HCT116 (cell line): ENCODE results near the gene CAMK1D. TPM values are rescaled to one million over a fixed set of nuclear protein-coding genes. Genes with fewer than 3 reads are reported as not detected.

Source experiments
- ATAC-seq: fragments of 200-7000 bp; cut with Tn5 transposase; 2 replicates; pipeline ENCODE4 v1.9.1; 2020; ENCODE audit warnings: mild to moderate bottlenecking, moderate library complexity
- BruUV-seq: library from RNA; stranded (reverse); fragments of 400-500 nt; replicated peaks from 2 replicates; lab custom pipeline; 2021; lab: Mats Ljungman, UMichigan
- CTCF ChIA-PET: fragments of 300-600 bp; sonication (Branson Sonifier 250); formaldehyde crosslinking; loops from one replicate; lab custom pipeline; 2021; ENCODE audit warnings: antibody characterized with exemption; lab: Charles Lee
- POLR2A ChIA-PET: fragments of 300-600, 350-600 bp; sonication (Branson Sonifier 250); formaldehyde crosslinking; loops from one replicate; lab custom pipeline; 2021; ENCODE audit warnings: antibody characterized with exemption; lab: Charles Lee
- RAD21 ChIA-PET, 2 experiments: fragments of 300-600 bp; sonication (Branson Sonifier 250); formaldehyde crosslinking; loops; one replicate each; lab custom pipeline; 2023; ENCODE audit warnings: low total read pairs in 2 of 2; ENCODE audit not compliant: uncharacterized antibody in 2 of 2, unreplicated experiment in 2 of 2, low non-redundant PET in 1 of 2; lab: Charles Lee
- DNase-seq: peaks from one replicate; pipeline ENCODE4 v3.0.0-alpha.2; 2010; ENCODE audit warnings: low read depth, low spot score
- H2AFZ ChIP-seq: fragments of 200-600 bp; shearing (Covaris generic), sonication (generic); 2 replicates; pipeline ENCODE4 v1.6.1; 2017; ENCODE audit warnings: low read depth, mixed run types, mixed read lengths, antibody characterized with exemption, low read length; ENCODE audit not compliant: poor library complexity, severe bottlenecking
- H3K27ac ChIP-seq: 2 replicates; pipeline ENCODE4 v1.5.1; 2012; ENCODE audit warnings: low read depth, low read length
- H3K27me3 ChIP-seq: fragments of 200-600 bp; sonication (generic); 2 replicates; pipeline ENCODE4 v1.6.1; 2016; ENCODE audit warnings: mixed run types, low read length, mixed read lengths; ENCODE audit not compliant: insufficient read depth
- H3K36me3 ChIP-seq, 2 experiments: fragments of 200-500 bp in 1 of 2; fragments of 200-600 bp in 1 of 2; sonication (Bioruptor generic) in 1 of 2; sonication (generic) in 1 of 2; 2 replicates each; pipeline versions ENCODE4 v1.5.1 to v1.6.1; 2014 to 2016; ENCODE audit warnings: low read length in 2 of 2, inconsistent platforms in 1 of 2, mixed read lengths in 1 of 2, mixed run types in 1 of 2; ENCODE audit not compliant: insufficient read depth in 2 of 2, control insufficient read depth in 1 of 2
- H3K4me1 ChIP-seq, 2 experiments: fragments of 200-600 bp in 1 of 2; sonication (generic) in 1 of 2; 2 replicates each; pipeline versions ENCODE4 v1.5.1 to v1.6.1; 2012 to 2017; ENCODE audit warnings: low read length in 2 of 2, inconsistent platforms in 1 of 2, mild to moderate bottlenecking in 1 of 2, mixed read lengths in 1 of 2, mixed run types in 1 of 2, moderate library complexity in 1 of 2; ENCODE audit not compliant: insufficient read depth in 2 of 2, control insufficient read depth in 1 of 2
- H3K4me2 ChIP-seq: fragments of 200-600 bp; sonication (generic); 2 replicates; pipeline ENCODE4 v1.6.1; 2017; ENCODE audit warnings: mixed run types, low read length, mixed read lengths
- H3K4me3 ChIP-seq, 2 experiments: fragments of 200-600 bp in 1 of 2; sonication (generic) in 1 of 2; replicated peaks in 1 of 2; 2 replicates each; pipeline ENCODE4 v1.5.1; 2011 to 2016; ENCODE audit warnings: low read length in 2 of 2, control low read depth in 1 of 2, low read depth in 1 of 2, mild to moderate bottlenecking in 1 of 2, mixed read lengths in 1 of 2, mixed run types in 1 of 2
- H3K79me2 ChIP-seq: fragments of 200-600 bp; sonication (generic); 2 replicates; pipeline ENCODE4 v1.6.1; 2017; ENCODE audit warnings: mild to moderate bottlenecking, mixed run types, low read length, moderate library complexity, mixed read lengths; ENCODE audit not compliant: insufficient read depth
- H3K9ac ChIP-seq: fragments of 200-600 bp; sonication (generic); 2 replicates; pipeline ENCODE4 v1.6.1; 2016; ENCODE audit warnings: low read length, mixed read lengths
- H3K9me2 ChIP-seq: fragments of 200-600 bp; sonication (generic), shearing (Covaris generic); 2 replicates; pipeline ENCODE4 v1.6.1; 2017; ENCODE audit warnings: mixed run types, mild to moderate bottlenecking, moderate library complexity; ENCODE audit not compliant: insufficient read depth
- H3K9me3 ChIP-seq, 2 experiments: fragments of 200-500 bp in 1 of 2; fragments of 200-600 bp in 1 of 2; sonication (Bioruptor generic) in 1 of 2; sonication (generic) in 1 of 2; 2 replicates each; pipeline ENCODE4 v1.6.1; 2014 to 2017; ENCODE audit warnings: low read length in 2 of 2, mixed read lengths in 2 of 2, inconsistent platforms in 1 of 2, low read depth in 1 of 2, mild to moderate bottlenecking in 1 of 2, mixed run types in 1 of 2, moderate library complexity in 1 of 2; ENCODE audit not compliant: control insufficient read depth in 1 of 2, insufficient read depth in 1 of 2
- H4K20me1 ChIP-seq: fragments of 200-600 bp; sonication (generic), shearing (Covaris generic); 2 replicates; pipeline ENCODE4 v1.6.1; 2017; ENCODE audit warnings: mixed run types, mild to moderate bottlenecking, moderate library complexity; ENCODE audit not compliant: insufficient read depth
- CEBPB ChIP-seq: IDR thresholded peaks from 2 replicates; pipeline ENCODE4 v1.6.1; 2012; ENCODE audit warnings: low read depth
- EGR1 ChIP-seq: IDR thresholded peaks from 2 replicates; pipeline ENCODE4 v1.6.1; 2012; ENCODE audit warnings: low read depth
- ELF1 ChIP-seq: IDR thresholded peaks from 2 replicates; pipeline ENCODE4 v1.6.1; 2012; ENCODE audit warnings: low read depth, borderline replicate concordance
- EZH2 ChIP-seq: fragments of 200-600 bp; sonication (generic); IDR thresholded peaks from 2 replicates; pipeline ENCODE4 v1.6.1; 2017; ENCODE audit warnings: antibody characterized with exemption, mixed run types
- EZH2phosphoT487 ChIP-seq: fragments of 200-600 bp; IDR thresholded peaks from 2 replicates; pipeline ENCODE4 v1.6.1; 2018; ENCODE audit warnings: antibody characterized with exemption, borderline replicate concordance
- FOSL1 ChIP-seq: IDR thresholded peaks from 2 replicates; pipeline ENCODE4 v1.6.1; 2012; ENCODE audit warnings: low read depth
- RAD21 ChIP-seq: IDR thresholded peaks from 2 replicates; pipeline ENCODE4 v1.6.1; 2012; ENCODE audit warnings: low read depth, mild to moderate bottlenecking
- TCF7L2 ChIP-seq: IDR thresholded peaks from 2 replicates; pipeline ENCODE4 v1.7.0; 2011; ENCODE audit warnings: borderline replicate concordance, inconsistent platforms; ENCODE audit not compliant: insufficient read depth, insufficient read length; ENCODE audit errors: extremely low read depth
- YY1 ChIP-seq: IDR thresholded peaks from 2 replicates; pipeline ENCODE4 v1.6.1; 2011; ENCODE audit warnings: low read length, low read depth, moderate library complexity, mild to moderate bottlenecking; ENCODE audit not compliant: insufficient replicate concordance; ENCODE audit errors: extremely low read depth
- ZNF274 ChIP-seq: fragments of 200-500 bp; sonication (Bioruptor generic); IDR thresholded peaks from 2 replicates; pipeline ENCODE4 v1.6.1; 2014; ENCODE audit warnings: mild to moderate bottlenecking, low read depth, low read length, inconsistent platforms
- intact Hi-C: fragments of 100-400 bp; cut with micrococcal nuclease; formaldehyde crosslinking; loops from 2 replicates; pipeline ENCODE4 v1.10.0; 2022
- total RNA-seq: library from RNA; stranded (reverse); gene quantifications from one replicate; pipeline ENCODE4 v1.2.1, GENCODE V29; 2021; ENCODE audit not compliant: unreplicated experiment
- TF ChIP-seq, protein P1 (sequence below): IDR thresholded peaks from 2 replicates; pipeline ENCODE4 v1.6.1; 2012

CAMK1D gene
- total RNA-seq, 1 experiment from 2014 or later = 9.6 TPM

DNA sequence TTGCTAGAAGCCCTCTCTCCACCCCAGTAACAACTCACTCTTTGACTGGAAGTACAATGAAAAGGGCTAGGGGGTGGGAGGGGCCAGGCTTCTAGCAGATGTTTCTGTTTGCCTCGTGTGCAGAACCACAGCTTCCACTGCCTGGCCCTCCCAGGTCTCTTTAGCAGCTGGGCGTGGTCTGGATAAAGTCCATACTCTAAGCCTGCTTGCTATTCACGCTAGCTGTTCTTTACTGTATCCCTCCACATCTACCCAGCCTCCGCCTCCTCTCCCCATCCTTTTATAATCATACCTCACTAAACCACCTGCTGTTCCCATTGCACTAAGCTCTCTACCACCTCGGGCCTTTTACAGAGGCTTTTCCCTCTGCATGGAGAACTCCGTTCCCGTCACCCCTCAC is 288.8 kb downstream of the CAMK1D start:
- intact Hi-C loops = no loop called here
- BruUV-seq = no TSS peak
- ATAC-seq = no peak

GRCh38 chr10:12638781-12639180 is 289.4 kb downstream of the CAMK1D start:
- BruUV-seq = no TSS peak
- H3K36me3 ChIP-seq = no peaks in the 10 kb centered on the region
- ChIA-PET CTCF (interaction anchor here (3.5 kb wide), 1 partner anchor 18 kb away, joined by 15 read pairs; no protein-coding TSS in a partner anchor), POLR2A (no interaction called here), RAD21 (no interaction called here)
- H3K4me1 ChIP-seq = no peaks in the 10 kb centered on the region
- H3K4me2 ChIP-seq = no peak overlapping the region
- H3K9me2 ChIP-seq = no peaks in the 10 kb centered on the region
- intact Hi-C loops = no loop called here
- no peak overlapping the region for H3K27ac ChIP-seq
- no peak overlapping the region for H2AFZ ChIP-seq
- H3K9ac ChIP-seq = no peak overlapping the region
- H3K27me3 ChIP-seq = no peaks in the 10 kb centered on the region
- no peak overlapping the region for H3K4me3 ChIP-seq
- TF ChIP-seq, protein P1, sequence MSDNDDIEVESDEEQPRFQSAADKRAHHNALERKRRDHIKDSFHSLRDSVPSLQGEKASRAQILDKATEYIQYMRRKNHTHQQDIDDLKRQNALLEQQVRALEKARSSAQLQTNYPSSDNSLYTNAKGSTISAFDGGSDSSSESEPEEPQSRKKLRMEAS = no peak
- TF ChIP-seq ZNF274 (no peak), CEBPB (no peak), FOSL1 (no peak), RAD21 (no peak), EZH2phosphoT487 (no peak), ELF1 (no peak), YY1 (no peak), TCF7L2 (no peak), EGR1 (no peak), EZH2 (no peak)
- DNase-seq (no peak), ATAC-seq (no peak)
- H4K20me1 ChIP-seq = no peaks in the 10 kb centered on the region
- no peaks in the 10 kb centered on the region for H3K79me2 ChIP-seq
- no peaks in the 10 kb centered on the region for H3K9me3 ChIP-seq

More for the DNA sequence above, 288.8 kb downstream of the CAMK1D start:
- no peak for DNase-seq
- no peaks in the 10 kb centered on the region for H3K27me3 ChIP-seq
- H3K36me3 ChIP-seq = no peaks in the 10 kb centered on the region
- no peak overlapping the region for H3K4me2 ChIP-seq
- CTCF ChIA-PET = interaction anchor here (3.5 kb wide), 1 partner anchor 18 kb away, joined by 15 read pairs; no protein-coding TSS in a partner anchor
- no peak overlapping the region for H3K9ac ChIP-seq
- no peaks in the 10 kb centered on the region for H3K4me1 ChIP-seq
- RAD21 ChIA-PET = no interaction called here
- no peak overlapping the region for H2AFZ ChIP-seq
- no peak overlapping the region for H3K27ac ChIP-seq
- POLR2A ChIA-PET = no interaction called here
- no peak for TF ChIP-seq CEBPB
- TF ChIP-seq TCF7L2 = no peak
- H3K9me2 ChIP-seq = no peaks in the 10 kb centered on the region
- no peak overlapping the region for H3K4me3 ChIP-seq
- H4K20me1 ChIP-seq = no peaks in the 10 kb centered on the region
- H3K9me3 ChIP-seq = no peaks in the 10 kb centered on the region
- H3K79me2 ChIP-seq = no peaks in the 10 kb centered on the region
